Cardiac septum (tissue), 1 donor: ENCODE data around the gene VGLL3. TPM values are rescaled to one million over a fixed set of nuclear protein-coding genes. Genes with fewer than 3 reads are reported as not detected.

Experiments used
- total RNA-seq: library from RNA; stranded (reverse); fragmentation: NEBNext Ultra II Directional; extraction: Animal tissue kit (Norgen Biotek cat#: 25700); gene quantifications from one replicate; pipeline ENCODE4 v1.2.1, GENCODE V29; 2021
- donor health status: DM: no; HTN: no; CAD: no.

VGLL3 gene
- total RNA-seq, 1 donor from 2014 or later = 5.2 TPM

Other genes with a start within 250 kb of the VGLL3 start
- gene CHMP2B, start 236.2 kb upstream of the VGLL3 start, total RNA-seq = 37.2 TPM